Gastroesophageal sphincter (tissue), 3 donors: ENCODE results near the gene SCAP.

Experiments
- POLR2A ChIP-seq, 2 donors: fragments of 450-650 bp; IDR thresholded peaks; one replicate each; pipeline ENCODE4 v1.6.1; 2017; ENCODE audit warnings: antibody characterized with exemption in 2 of 2, mild to moderate bottlenecking in 2 of 2, moderate library complexity in 1 of 2
- TF ChIP-seq, protein P1 (sequence below), 4 experiments: fragments of 200-600 bp in 2 of 4; fragments of 450-650 bp in 2 of 4; sonication (generic) in 1 of 4; IDR thresholded peaks; one replicate each; pipeline ENCODE4 v1.5.1; 2017 to 2019; ENCODE audit warnings: antibody characterized with exemption in 4 of 4, mild to moderate bottlenecking in 2 of 4, moderate library complexity in 2 of 4

DNA sequence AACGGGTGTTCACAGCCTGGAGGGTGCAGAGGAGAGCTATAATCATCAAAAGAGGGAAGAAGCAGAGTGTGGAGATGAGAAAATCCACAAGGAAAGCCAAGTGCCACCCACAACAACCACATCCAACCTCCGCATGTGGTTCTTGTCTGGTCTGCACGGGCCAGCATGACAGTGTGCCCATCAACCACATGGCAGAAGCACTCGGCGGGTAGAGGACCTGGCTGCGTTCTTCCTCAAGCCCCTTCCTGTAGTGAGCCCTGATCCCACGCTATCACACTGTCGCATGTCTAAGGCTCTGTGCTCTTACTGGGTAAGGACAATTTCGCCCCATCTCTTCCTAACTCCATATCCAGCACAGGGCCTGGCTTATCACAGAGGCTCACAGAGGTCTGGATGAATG, 53.0 kb downstream of the SCAP start:
- TF ChIP-seq, protein P1, sequence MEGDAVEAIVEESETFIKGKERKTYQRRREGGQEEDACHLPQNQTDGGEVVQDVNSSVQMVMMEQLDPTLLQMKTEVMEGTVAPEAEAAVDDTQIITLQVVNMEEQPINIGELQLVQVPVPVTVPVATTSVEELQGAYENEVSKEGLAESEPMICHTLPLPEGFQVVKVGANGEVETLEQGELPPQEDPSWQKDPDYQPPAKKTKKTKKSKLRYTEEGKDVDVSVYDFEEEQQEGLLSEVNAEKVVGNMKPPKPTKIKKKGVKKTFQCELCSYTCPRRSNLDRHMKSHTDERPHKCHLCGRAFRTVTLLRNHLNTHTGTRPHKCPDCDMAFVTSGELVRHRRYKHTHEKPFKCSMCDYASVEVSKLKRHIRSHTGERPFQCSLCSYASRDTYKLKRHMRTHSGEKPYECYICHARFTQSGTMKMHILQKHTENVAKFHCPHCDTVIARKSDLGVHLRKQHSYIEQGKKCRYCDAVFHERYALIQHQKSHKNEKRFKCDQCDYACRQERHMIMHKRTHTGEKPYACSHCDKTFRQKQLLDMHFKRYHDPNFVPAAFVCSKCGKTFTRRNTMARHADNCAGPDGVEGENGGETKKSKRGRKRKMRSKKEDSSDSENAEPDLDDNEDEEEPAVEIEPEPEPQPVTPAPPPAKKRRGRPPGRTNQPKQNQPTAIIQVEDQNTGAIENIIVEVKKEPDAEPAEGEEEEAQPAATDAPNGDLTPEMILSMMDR (IDR thresholded peaks at IDR 0.05), result no peak
- TF ChIP-seq POLR2A (IDR thresholded peaks at IDR 0.05), result no peak
